Stimulated activated CD8-positive, alpha-beta memory T cell treated with anti-CD3 and anti-CD28 coated beads, Interleukin-15, amount 100 ng/mL, for 24 hours (primary cell): Measurements from ENCODE around the gene BTBD16.

Source experiments
- DNase-seq: peaks from one replicate; pipeline ENCODE4 v3.0.0-alpha.2; 2020; ENCODE audit warnings: low read depth

BTBD16 gene

GRCh38 chr10:122294511-122295450, 23.7 kb downstream of the BTBD16 start:
- DNase-seq = no peak

- no peak for DNase-seq
Observed at GRCh38 chr10:122295451-122295809, 24.3 kb downstream of the BTBD16 start.

- DNase-seq = no peak
Observed at GRCh38 chr10:122296363-122297120, 25.4 kb downstream of the BTBD16 start.

GRCh38 chr10:122297583-122297982, 26.5 kb downstream of the BTBD16 start:
- no peak for DNase-seq

- DNase-seq = no peak
Observed at GRCh38 chr10:122298206-122298597, 27.1 kb downstream of the BTBD16 start.

GRCh38 chr10:122298598-122299301, 27.7 kb downstream of the BTBD16 start:
- peak; percentile 30 for DNase-seq

GRCh38 chr10:122299423-122300075, 28.5 kb downstream of the BTBD16 start:
- no peak for DNase-seq

GRCh38 chr10:122301055-122301810, 30.1 kb downstream of the BTBD16 start:
- DNase-seq = no peak

- no peak for DNase-seq
Observed at GRCh38 chr10:122301811-122302115, 30.7 kb downstream of the BTBD16 start.

GRCh38 chr10:122302315-122302714, 31.2 kb downstream of the BTBD16 start:
- no peak for DNase-seq

- no peak for DNase-seq
Observed at GRCh38 chr10:122303271-122304053, 32.4 kb downstream of the BTBD16 start.

- no peak for DNase-seq
Observed at GRCh38 chr10:122304054-122304579, 33.0 kb downstream of the BTBD16 start.

GRCh38 chr10:122306282-122306681, 35.2 kb downstream of the BTBD16 start:
- DNase-seq = no peak

- no peak for DNase-seq
Observed at GRCh38 chr10:122306744-122307143, 35.6 kb downstream of the BTBD16 start.

- no peak for DNase-seq
Observed at GRCh38 chr10:122307669-122308416, 36.7 kb downstream of the BTBD16 start.

GRCh38 chr10:122308417-122309141, 37.5 kb downstream of the BTBD16 start:
- no peak for DNase-seq

GRCh38 chr10:122310311-122311050, 39.4 kb downstream of the BTBD16 start:
- no peak for DNase-seq

GRCh38 chr10:122311051-122311410, 39.9 kb downstream of the BTBD16 start:
- no peak for DNase-seq
